ENCODE data around the gene DR1. TPM values are rescaled to one million over a fixed set of nuclear protein-coding genes. Genes with fewer than 3 reads are reported as not detected.

DR1 gene
- total and polyA plus RNA-seq, 2 of the 13 experiments (the other 11 are each of a cell fraction or from before 2014, with no cell fraction given) = 17.8 to 42.3 TPM

- FAIRE-seq (no peak), DNase-seq (ENCODE audit: low spot score) (no peak), ATAC-seq (no peak)
- H3K4me2 ChIP-seq (ENCODE audit: low read depth, low read length) = no peak overlapping the region
- H3K36me3 ChIP-seq (replicated peaks in 1 of 2; ENCODE audit: control insufficient read depth in 1 of 2, insufficient read depth in 2 of 2, low read length in 2 of 2) = peaks cover 6 to 58% of the 10 kb centered on the region in 2 experiments
- 88% methylated on average over 3 of the region's 3 CpGs for WGBS (ENCODE audit: low lambda C conversion rate)
- H3K27ac ChIP-seq (ENCODE audit: extremely low read length, insufficient read depth, low read length) = no peak overlapping the region
- intact Hi-C loops (cut with micrococcal nuclease; ENCODE audit: unreplicated experiment) = no loop called here
- BruUV-seq (replicated peaks) = no TSS peak
- H3K27me3 ChIP-seq (ENCODE audit: control insufficient read depth in 1 of 2, insufficient read depth in 2 of 2, low read length in 2 of 2) = no peaks in the 10 kb centered on the region
- ChIA-PET POLR2A (no interaction called here), CTCF (ENCODE audit: low intra/inter-chr PET ratio, low total read pairs) (no interaction called here)
- TF ChIP-seq HIVEP1 (CRISPR knock-in tag; IDR thresholded peaks at IDR 0.05) (no peak), HMG20B (CRISPR knock-in tag; conservative IDR thresholded peaks at IDR 0.05) (no peak), PHF8 (CRISPR knock-in tag; IDR thresholded peaks at IDR 0.05) (no peak), ATF7 (IDR thresholded peaks at IDR 0.05) (no peak), ATF7 (CRISPR knock-in tag; IDR thresholded peaks at IDR 0.05) (no peak), SCMH1 (CRISPR knock-in tag; IDR thresholded peaks at IDR 0.05; ENCODE audit: borderline replicate concordance) (no peak), SOX5 (CRISPR knock-in tag; IDR thresholded peaks at IDR 0.05; ENCODE audit: borderline replicate concordance) (no peak), ZBTB21 (CRISPR knock-in tag; IDR thresholded peaks at IDR 0.05) (no peak), ZNF350 (CRISPR knock-in tag; IDR thresholded peaks at IDR 0.05; ENCODE audit: borderline replicate concordance, low read depth) (no peak), GZF1 (CRISPR knock-in tag; IDR thresholded peaks at IDR 0.05) (no peak), KLF16 (CRISPR knock-in tag; IDR thresholded peaks at IDR 0.05) (no peak), E2F2 (CRISPR knock-in tag; IDR thresholded peaks at IDR 0.05; ENCODE audit: borderline replicate concordance) (no peak), ZNF816 (CRISPR knock-in tag; IDR thresholded peaks at IDR 0.05; ENCODE audit: borderline replicate concordance) (no peak), SNAPC5 (CRISPR knock-in tag; IDR thresholded peaks at IDR 0.05; ENCODE audit: borderline replicate concordance) (no peak), CEBPB (IDR thresholded peaks at IDR 0.05; ENCODE audit: borderline replicate concordance, low read depth, low read length) (no peak), ZNF484 (CRISPR knock-in tag; IDR thresholded peaks at IDR 0.05; ENCODE audit: borderline replicate concordance, low read depth) (no peak), ZKSCAN8 (CRISPR knock-in tag; IDR thresholded peaks at IDR 0.05; ENCODE audit: borderline replicate concordance) (no peak)
- in situ Hi-C loops (cut with HindIII; ENCODE audit: extremely low pct_ligation_motif_present, low pct_unique_long_range_greater_than_20kb) = no loop called here
- no peak overlapping the region for H3K9ac ChIP-seq (ENCODE audit: insufficient read depth, low read depth, low read length)
- H3K79me2 ChIP-seq (ENCODE audit: insufficient read depth, low read length) = peaks cover 25% of the 10 kb centered on the region
- no peaks in the 10 kb centered on the region for H3K9me3 ChIP-seq (ENCODE audit: low read length)
- H3K4me1 ChIP-seq (ENCODE audit: insufficient read depth, low read length) = no peaks in the 10 kb centered on the region
- no peak overlapping the region for H3K4me3 ChIP-seq (replicated peaks in 1 of 3; ENCODE audit: insufficient read depth in 1 of 3, low read depth in 2 of 3, low read length in 3 of 3)
- peaks cover 4% of the 10 kb centered on the region; the same call in 1 of the 2 replicates for H4K20me1 ChIP-seq (ENCODE audit: insufficient read depth, low read length)
- no peak overlapping the region for H2AFZ ChIP-seq (ENCODE audit: low read length)
Observed at GRCh38 chr1:93362237-93362636, 16.5 kb downstream of the DR1 start.

Measured in HepG2 (cell line).